HEK293T (cell line): Measurements from ENCODE around the gene OGDH.

Source experiments
- CTCF ChIA-PET: fragments of 350-600 bp; formaldehyde crosslinking; extraction: SDS; loops from one replicate; lab custom pipeline; 2021; ENCODE audit warnings: antibody characterized with exemption, inconsistent platforms; lab: Yijun Ruan, JAX
- POLR2A ChIA-PET: fragments of 350-600 bp; formaldehyde crosslinking; extraction: SDS; loops from one replicate; lab custom pipeline; 2020; ENCODE audit warnings: antibody characterized with exemption, inconsistent platforms; lab: Yijun Ruan, JAX
- DNase-seq: peaks from one replicate; pipeline ENCODE4 v3.0.0; 2012; ENCODE audit warnings: mixed read lengths; ENCODE audit errors: extremely low spot score
- ARNT ChIP-seq: fragments of 450-650 bp; IDR thresholded peaks from 2 replicates; pipeline ENCODE4 v1.6.1; 2017; ENCODE audit warnings: mild to moderate bottlenecking
- BHLHE40 ChIP-seq: fragments of 450-650 bp; IDR thresholded peaks from 2 replicates; pipeline ENCODE4 v1.6.1; 2016; ENCODE audit warnings: mild to moderate bottlenecking, moderate library complexity, borderline replicate concordance
- CTBP1 ChIP-seq: fragments of 450-650 bp; IDR thresholded peaks from 2 replicates; pipeline ENCODE4 v1.6.1; 2016; ENCODE audit warnings: borderline replicate concordance
- ELF4 ChIP-seq: fragments of 450-650 bp; IDR thresholded peaks from 2 replicates; pipeline ENCODE4 v1.6.1; 2017; ENCODE audit warnings: antibody characterized with exemption
- FOXA1 ChIP-seq: fragments of 450-650 bp; IDR thresholded peaks from 2 replicates; pipeline ENCODE4 v1.6.1; 2016; ENCODE audit warnings: mild to moderate bottlenecking
- FOXK2 ChIP-seq: fragments of 450-650 bp; IDR thresholded peaks from 2 replicates; pipeline ENCODE4 v1.6.1; 2016; ENCODE audit warnings: mild to moderate bottlenecking
- FOXM1 ChIP-seq: fragments of 450-650 bp; IDR thresholded peaks from 2 replicates; pipeline ENCODE4 v1.6.1; 2017; ENCODE audit warnings: mild to moderate bottlenecking, borderline replicate concordance
- HDGF ChIP-seq: fragments of 450-650 bp; IDR thresholded peaks from 2 replicates; pipeline ENCODE4 v1.6.1; 2017; ENCODE audit warnings: antibody characterized with exemption, borderline replicate concordance
- L3MBTL2 ChIP-seq: fragments of 450-650 bp; conservative IDR thresholded peaks from 2 replicates; pipeline ENCODE4 v1.6.1; 2016; ENCODE audit warnings: mild to moderate bottlenecking
- LEF1 ChIP-seq: fragments of 450-650 bp; IDR thresholded peaks from 2 replicates; pipeline ENCODE4 v1.6.1; 2017; ENCODE audit warnings: mild to moderate bottlenecking, borderline replicate concordance
- NFRKB ChIP-seq: fragments of 450-650 bp; IDR thresholded peaks from 2 replicates; pipeline ENCODE4 v1.6.1; 2016; ENCODE audit warnings: mild to moderate bottlenecking, moderate library complexity
- SP1 ChIP-seq: fragments of 450-650 bp; IDR thresholded peaks from 2 replicates; pipeline ENCODE4 v1.6.1; 2017
- SUZ12 ChIP-seq: fragments of 450-650 bp; IDR thresholded peaks from 2 replicates; pipeline ENCODE4 v1.6.1; 2016; ENCODE audit warnings: mild to moderate bottlenecking
- TARDBP ChIP-seq: fragments of 450-650 bp; IDR thresholded peaks from 2 replicates; pipeline ENCODE4 v1.6.1; 2016
- ZNF384 ChIP-seq: fragments of 450-650 bp; IDR thresholded peaks from 2 replicates; pipeline ENCODE4 v1.6.1; 2016
- TF ChIP-seq, protein P1 (sequence below): fragments of 450-650 bp; IDR thresholded peaks from 2 replicates; pipeline ENCODE4 v1.6.1; 2016

The OGDH gene

DNA sequence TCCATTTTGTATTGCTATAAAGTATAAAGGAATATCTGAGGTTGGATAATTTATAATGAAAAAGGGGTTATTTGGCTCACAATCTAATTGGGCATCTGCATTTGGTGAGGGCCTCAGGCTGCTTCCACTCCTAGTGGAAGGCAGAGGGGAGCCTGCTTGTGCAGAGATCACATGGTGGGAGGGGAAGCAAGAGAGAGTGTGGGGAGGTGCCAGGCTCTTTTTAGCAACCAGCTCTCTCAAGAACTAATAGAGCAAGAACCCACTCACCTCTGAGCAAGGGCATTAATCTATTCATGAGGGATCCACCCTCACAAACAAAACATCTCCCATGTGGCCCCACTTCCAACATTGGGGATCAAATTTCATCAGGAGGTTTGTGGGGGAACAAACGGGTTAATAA is 64.6 kb downstream of the OGDH start:
- ChIA-PET POLR2A (no interaction called here), CTCF (no interaction called here)

DNA sequence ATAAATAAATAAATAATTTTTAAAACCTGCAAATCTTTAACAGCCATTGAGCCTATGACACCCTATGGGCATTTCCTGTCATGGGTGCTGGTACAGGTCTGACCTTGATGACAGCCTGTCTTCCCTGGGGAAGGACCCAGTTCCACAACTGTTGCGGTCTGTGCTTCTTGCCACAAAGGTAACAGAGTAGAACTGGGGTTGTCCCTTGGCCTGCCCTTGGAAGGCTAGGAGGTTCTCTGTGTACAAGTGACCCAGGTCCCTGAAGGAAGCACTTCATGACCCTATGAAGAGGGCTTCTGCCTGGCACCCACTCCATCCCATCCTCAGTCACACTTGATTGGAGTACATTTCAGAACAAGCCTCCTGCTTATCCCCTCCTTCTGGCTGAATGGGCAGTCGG is 66.9 kb downstream of the OGDH start:
- ChIA-PET CTCF (no interaction called here), POLR2A (no interaction called here)
- DNase-seq = no peak
- TF ChIP-seq L3MBTL2 = no peak
- no peak for TF ChIP-seq ARNT
- TF ChIP-seq, protein P1, sequence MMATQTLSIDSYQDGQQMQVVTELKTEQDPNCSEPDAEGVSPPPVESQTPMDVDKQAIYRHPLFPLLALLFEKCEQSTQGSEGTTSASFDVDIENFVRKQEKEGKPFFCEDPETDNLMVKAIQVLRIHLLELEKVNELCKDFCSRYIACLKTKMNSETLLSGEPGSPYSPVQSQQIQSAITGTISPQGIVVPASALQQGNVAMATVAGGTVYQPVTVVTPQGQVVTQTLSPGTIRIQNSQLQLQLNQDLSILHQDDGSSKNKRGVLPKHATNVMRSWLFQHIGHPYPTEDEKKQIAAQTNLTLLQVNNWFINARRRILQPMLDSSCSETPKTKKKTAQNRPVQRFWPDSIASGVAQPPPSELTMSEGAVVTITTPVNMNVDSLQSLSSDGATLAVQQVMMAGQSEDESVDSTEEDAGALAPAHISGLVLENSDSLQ = no peak

More for the DNA sequence above, 64.6 kb downstream of the OGDH start:
- DNase-seq = no peak
- TF ChIP-seq L3MBTL2 (no peak), ZNF384 (no peak), HDGF (no peak), FOXM1 (no peak), TARDBP (no peak), LEF1 (no peak), FOXK2 (no peak), SUZ12 (no peak), FOXA1 (no peak), ELF4 (no peak), ARNT (no peak), NFRKB (no peak), BHLHE40 (no peak), CTBP1 (no peak)
- TF ChIP-seq, protein P1 = no peak

DNA sequence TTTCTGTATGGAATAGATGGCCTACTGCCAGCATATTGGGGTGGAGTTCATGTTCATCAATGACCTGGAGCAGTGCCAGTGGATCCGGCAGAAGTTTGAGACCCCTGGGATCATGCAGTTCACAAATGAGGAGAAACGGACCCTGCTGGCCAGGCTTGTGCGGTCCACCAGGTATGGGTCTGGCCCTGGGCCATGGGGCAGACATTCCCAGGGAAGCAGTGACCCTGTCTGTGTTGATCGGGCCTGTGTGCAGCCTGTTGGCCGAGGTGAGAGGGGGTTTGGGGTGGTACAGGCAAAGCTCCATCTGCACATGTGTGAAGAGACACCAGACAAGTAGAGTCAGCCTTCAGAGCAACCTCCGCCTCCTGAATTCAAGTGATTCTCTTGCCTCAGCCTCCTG is 67.3 kb downstream of the OGDH start:
- ChIA-PET POLR2A (no interaction called here), CTCF (no interaction called here)
- DNase-seq = no peak
- TF ChIP-seq, protein P1 = no peak
- TF ChIP-seq HDGF (no peak), BHLHE40 (no peak), FOXA1 (no peak), ELF4 (no peak)

DNA sequence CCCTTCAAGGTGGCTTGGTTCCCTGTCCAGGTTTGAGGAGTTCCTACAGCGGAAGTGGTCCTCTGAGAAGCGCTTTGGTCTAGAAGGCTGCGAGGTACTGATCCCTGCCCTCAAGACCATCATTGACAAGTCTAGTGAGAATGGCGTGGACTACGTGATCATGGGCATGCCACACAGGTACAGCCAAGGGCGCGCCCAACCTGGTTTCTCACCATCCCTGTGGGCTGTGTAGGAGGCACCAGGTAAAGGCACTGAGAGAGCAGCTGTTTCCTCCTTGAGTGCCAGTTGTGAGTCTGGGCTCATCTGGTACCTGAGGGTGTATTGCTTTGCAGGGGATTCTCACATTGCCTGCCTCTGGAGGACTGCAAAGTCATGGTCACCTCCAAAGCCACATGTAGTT is 68.0 kb downstream of the OGDH start:
- no peak for DNase-seq
- ChIA-PET POLR2A (no interaction called here), CTCF (no interaction called here)
- TF ChIP-seq LEF1 (no peak), TARDBP (no peak), NFRKB (no peak), ARNT (no peak), CTBP1 (no peak), BHLHE40 (no peak), FOXK2 (no peak), SP1 (no peak), ELF4 (no peak)

DNA sequence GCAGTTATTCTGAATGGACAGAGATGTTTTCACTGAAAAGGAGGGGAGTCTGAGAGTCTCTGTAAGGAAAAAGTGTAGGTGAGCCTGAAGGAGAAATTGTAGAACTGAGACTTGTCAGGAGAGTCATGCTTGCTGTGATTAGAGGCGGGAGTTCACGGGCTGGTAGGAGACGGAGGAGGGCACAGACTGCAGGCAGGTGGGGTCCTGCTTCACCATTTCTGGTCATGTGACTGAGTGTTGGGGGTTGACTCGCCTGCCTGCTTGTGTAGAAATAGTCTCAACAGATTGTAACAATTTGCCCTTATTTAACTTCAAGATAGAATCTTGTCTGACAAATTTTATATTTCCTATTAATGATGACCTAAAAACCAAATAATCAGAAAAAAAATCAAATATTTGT is 70.3 kb downstream of the OGDH start:
- DNase-seq = no peak
- ChIA-PET CTCF (no interaction called here), POLR2A (no interaction called here)
- no peak for TF ChIP-seq ZNF384

DNA sequence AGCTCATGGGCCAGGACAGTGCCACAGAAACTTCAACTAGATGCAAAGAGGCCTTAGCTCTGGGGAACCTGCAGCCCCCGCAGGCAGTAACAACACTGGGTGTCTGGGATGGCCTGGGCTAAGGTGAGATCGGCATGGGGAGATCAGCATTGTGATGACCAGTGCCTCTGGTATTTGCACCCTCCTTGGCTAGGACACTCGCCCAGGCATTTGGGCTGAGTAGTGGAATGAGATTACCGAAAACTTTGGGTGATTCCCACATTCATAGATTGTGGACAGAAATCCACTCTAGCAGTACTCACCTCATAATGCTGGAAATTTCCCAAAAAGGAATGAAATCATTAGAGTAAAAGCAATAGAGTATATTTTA is 71.7 kb downstream of the OGDH start:
- CTCF ChIA-PET = no interaction called here
- no peak for TF ChIP-seq TARDBP
- no peak for TF ChIP-seq NFRKB
- TF ChIP-seq, protein P1 = no peak
- TF ChIP-seq BHLHE40 = no peak
- TF ChIP-seq FOXM1 = no peak
- TF ChIP-seq HDGF = no peak
- TF ChIP-seq CTBP1 = no peak
- no peak for TF ChIP-seq SUZ12
- TF ChIP-seq ELF4 = no peak
- no peak for TF ChIP-seq LEF1
- no peak for TF ChIP-seq FOXA1
- TF ChIP-seq ARNT = no peak
- DNase-seq = no peak
- POLR2A ChIA-PET = no interaction called here

DNA sequence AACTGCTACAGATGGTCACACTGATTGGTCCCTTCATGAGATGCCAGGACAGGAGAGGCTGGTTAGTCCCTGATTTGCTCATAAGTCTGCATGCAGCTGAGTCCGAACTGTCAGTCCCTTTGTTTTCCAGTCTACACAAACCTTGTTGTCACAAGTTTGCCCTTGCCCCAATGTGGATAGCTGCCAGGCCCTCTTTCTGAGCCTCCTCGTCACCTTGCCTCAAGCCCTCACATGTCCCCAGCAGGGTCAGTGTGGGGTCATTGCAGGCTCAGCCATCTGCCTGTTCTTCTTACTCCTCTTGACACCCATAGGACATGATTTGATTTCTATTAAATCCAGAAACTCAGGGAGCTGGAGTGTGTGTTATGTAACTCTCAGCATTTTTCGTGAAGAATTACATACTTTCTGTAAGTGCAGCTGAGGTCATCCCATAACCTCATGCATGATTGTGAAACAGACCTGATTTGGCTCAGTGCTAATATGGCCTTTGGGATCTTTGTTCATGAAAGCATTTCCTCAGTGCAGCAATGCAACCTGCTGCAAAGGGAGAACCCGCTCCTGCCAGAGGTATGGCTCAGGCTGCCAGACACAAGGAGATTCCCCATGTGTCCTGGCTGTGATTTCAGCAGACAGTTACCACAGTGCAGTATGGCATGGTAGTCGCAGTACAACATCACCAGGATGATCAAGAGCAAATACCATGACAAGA is 72.2 kb downstream of the OGDH start:
- TF ChIP-seq ELF4 (no peak), HDGF (no peak), FOXM1 (no peak), LEF1 (no peak), FOXK2 (no peak), BHLHE40 (no peak), FOXA1 (no peak), NFRKB (no peak), L3MBTL2 (no peak), ARNT (no peak), CTBP1 (no peak)
- no peak for DNase-seq
- CTCF ChIA-PET = no interaction called here
- POLR2A ChIA-PET = no interaction called here
